ENCODE measurements around the gene MICU1. TPM values are rescaled to one million over a fixed set of nuclear protein-coding genes. Genes with fewer than 3 reads are reported as not detected.

The MICU1 gene
- total RNA-seq, 3 donors from 2014 or later (not counting 1 experiment from before 2014, with no cell fraction given): 27.9 to 30.9 (median 29.4) TPM

DNA sequence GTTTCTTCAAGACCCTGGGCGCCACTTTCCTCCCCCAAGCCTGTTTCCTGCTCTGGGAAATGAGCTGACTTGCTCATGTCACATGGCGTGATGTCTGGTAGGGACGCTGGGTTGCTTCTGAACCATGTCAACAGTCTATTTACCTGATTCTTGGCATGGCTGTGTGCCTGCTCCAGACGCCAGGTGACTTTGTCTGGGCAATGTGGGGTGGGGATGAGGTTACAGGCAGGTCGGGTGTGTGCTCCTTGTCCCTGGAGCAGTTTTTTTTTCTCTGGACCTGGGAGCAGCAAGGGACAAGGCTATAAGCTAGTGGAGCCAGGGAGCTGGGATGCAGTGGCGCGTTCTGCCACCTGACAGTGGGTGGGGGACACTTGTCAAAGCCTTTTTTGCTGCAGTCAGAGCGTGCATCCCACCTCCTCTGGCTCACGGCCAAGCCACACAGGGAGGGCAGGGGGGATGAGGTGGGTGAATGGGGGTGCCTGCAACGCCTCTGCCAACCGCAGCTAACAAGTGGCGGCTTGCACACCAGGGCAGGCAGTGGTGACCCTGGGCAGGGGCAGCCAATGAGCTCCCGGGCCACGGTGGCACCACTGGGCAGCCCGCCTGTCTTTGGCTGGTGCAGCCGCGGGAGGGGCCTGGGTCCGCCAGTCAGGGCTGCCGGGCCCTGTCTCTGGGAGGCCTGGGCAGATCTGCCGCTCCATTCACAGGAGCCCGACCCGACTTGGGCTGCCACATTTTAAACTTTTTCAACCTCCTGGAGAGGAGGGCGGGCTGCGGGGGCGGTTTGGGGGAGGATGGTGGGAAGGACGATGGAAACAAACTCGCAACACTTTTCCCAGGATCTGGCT lies 294.1 kb downstream of the MICU1 start:
- Histone ChIP-seq H3K4me3 (ENCODE audit: low read length) (peak overlapping the region; percentile 14), H3K4me1 (ENCODE audit: control insufficient read depth, insufficient read depth, low read length) (peaks cover 98% of the 10 kb centered on the region), H3K27me3 (ENCODE audit: control insufficient read depth, insufficient read depth, low read length) (no peaks in the 10 kb centered on the region), H3K9me3 (ENCODE audit: control insufficient read depth, insufficient read depth, low read length) (no peaks in the 10 kb centered on the region), H3K36me3 (ENCODE audit: control insufficient read depth, insufficient read depth, low read length) (no peaks in the 10 kb centered on the region), H3K27ac (ENCODE audit: low read length) (peak overlapping the region; percentile 95)
- H3K36me3 Mint-ChIP-seq: no peaks in the 10 kb centered on the region
- H3K27ac Mint-ChIP-seq: peak overlapping the region; percentile 96 to 97
- no peaks in the 10 kb centered on the region for H3K27me3 Mint-ChIP-seq (ENCODE audit: low read depth in 2 of 2)
- H3K4me3 Mint-ChIP-seq: peak overlapping the region; percentile 86
- no peaks in the 10 kb centered on the region for H3K9me3 Mint-ChIP-seq
- H3K4me1 Mint-ChIP-seq: peaks cover 79 to 92% of the 10 kb centered on the region in 2 donors
- intact Hi-C loops (cut with micrococcal nuclease): loop anchor here (1.0 kb wide), 3 partner anchors 11 to 71 kb away; no protein-coding TSS in a partner anchor
- 5% methylated on average over 27 of the region's 27 CpGs for WGBS (ENCODE audit: insufficient coverage)
- ATAC-seq (peak; percentile 75 to 90 (median 79)), DNase-seq (peak; percentile 94 to 96)
- TF ChIP-seq, protein P1, sequence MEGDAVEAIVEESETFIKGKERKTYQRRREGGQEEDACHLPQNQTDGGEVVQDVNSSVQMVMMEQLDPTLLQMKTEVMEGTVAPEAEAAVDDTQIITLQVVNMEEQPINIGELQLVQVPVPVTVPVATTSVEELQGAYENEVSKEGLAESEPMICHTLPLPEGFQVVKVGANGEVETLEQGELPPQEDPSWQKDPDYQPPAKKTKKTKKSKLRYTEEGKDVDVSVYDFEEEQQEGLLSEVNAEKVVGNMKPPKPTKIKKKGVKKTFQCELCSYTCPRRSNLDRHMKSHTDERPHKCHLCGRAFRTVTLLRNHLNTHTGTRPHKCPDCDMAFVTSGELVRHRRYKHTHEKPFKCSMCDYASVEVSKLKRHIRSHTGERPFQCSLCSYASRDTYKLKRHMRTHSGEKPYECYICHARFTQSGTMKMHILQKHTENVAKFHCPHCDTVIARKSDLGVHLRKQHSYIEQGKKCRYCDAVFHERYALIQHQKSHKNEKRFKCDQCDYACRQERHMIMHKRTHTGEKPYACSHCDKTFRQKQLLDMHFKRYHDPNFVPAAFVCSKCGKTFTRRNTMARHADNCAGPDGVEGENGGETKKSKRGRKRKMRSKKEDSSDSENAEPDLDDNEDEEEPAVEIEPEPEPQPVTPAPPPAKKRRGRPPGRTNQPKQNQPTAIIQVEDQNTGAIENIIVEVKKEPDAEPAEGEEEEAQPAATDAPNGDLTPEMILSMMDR (IDR thresholded peaks at IDR 0.05): no peak

DNA sequence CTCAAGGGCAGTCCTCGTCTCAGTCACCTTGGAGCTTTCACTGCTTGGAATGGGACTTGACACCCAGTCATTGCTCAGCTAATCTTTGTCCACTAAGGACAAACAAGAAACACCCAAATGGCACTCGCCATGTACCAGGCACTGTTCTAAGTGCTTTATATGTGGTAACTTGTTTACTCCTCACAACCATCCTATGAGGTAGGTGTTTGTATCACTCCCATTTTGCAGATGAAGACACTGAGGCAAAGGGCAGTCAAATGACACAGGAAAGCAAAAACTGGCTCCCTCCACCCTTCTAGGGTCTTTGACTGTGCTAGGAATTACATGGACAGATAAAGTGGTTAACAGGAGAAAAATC lies 295.8 kb downstream of the MICU1 start:
- ATAC-seq (no peak), DNase-seq (no peak)
- Histone ChIP-seq H3K27ac (ENCODE audit: low read length) (peak overlapping the region; percentile 73), H3K36me3 (ENCODE audit: control insufficient read depth, insufficient read depth, low read length) (no peaks in the 10 kb centered on the region), H3K27me3 (ENCODE audit: control insufficient read depth, insufficient read depth, low read length) (no peaks in the 10 kb centered on the region), H3K4me3 (ENCODE audit: low read length) (no peak overlapping the region), H3K4me1 (ENCODE audit: control insufficient read depth, insufficient read depth, low read length) (peaks cover 87% of the 10 kb centered on the region), H3K9me3 (ENCODE audit: control insufficient read depth, insufficient read depth, low read length) (no peaks in the 10 kb centered on the region)
- Mint-ChIP-seq H3K4me3 (peak overlapping the region; percentile 71), H3K9me3 (no peaks in the 10 kb centered on the region), H3K36me3 (no peaks in the 10 kb centered on the region), H3K27ac (peak overlapping the region; percentile 96 to 97), H3K27me3 (ENCODE audit: low read depth in 2 of 2) (no peaks in the 10 kb centered on the region), H3K4me1 (peaks cover 70 to 82% of the 10 kb centered on the region in 2 donors)
- intact Hi-C loops (cut with micrococcal nuclease): no loop called here
- TF ChIP-seq, protein P1 (IDR thresholded peaks at IDR 0.05): no peak
- WGBS (ENCODE audit: insufficient coverage): 72% methylated on average over 2 of the region's 2 CpGs

DNA sequence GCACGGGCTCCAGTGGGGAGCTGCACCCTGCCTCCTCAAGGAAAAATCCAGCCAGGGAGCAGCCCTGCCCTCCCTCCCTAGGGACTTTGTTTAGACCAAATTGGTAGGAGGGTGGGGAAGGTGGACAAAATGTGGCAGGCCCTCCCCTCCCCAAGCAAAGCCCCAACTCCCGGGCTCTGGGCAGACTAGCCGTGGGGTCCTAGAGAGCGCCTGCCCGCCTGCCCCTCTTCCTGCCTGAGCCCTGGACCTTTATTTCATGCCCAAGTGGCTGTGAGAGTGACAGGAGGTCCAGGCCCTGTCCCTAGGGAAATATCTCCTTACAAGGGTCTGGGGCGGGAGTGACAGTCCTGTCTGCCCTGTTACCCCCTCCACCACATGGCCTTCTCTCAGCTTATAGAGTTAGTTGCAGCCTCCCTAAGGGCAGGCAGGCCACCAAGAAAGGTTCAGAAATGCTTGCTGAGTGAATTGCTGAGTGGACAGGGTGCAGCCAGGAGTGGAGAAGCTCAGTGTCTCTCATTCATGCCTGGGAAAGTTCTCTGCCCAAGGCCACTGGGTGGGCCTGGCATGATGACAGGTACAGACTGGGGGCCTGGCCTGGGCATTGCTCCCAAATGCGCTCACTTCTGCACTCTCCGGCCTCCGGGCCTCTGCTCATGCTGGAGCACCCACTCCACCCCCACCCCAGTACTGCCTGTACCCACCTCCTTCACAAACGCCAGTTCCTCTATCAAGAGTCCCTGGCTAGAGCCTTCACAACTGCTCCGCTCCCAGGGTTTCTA lies 296.4 kb downstream of the MICU1 start:
- TF ChIP-seq, protein P1 (IDR thresholded peaks at IDR 0.05): no peak
- H3K27me3 ChIP-seq (ENCODE audit: control insufficient read depth, insufficient read depth, low read length): no peaks in the 10 kb centered on the region
- ATAC-seq (no peak), DNase-seq (no peak)
- intact Hi-C loops (cut with micrococcal nuclease): no loop called here
- Mint-ChIP-seq H3K9me3 (no peaks in the 10 kb centered on the region), H3K4me3 (peak overlapping the region; percentile 71), H3K27me3 (ENCODE audit: low read depth in 2 of 2) (no peaks in the 10 kb centered on the region), H3K4me1 (peaks cover 64 to 76% of the 10 kb centered on the region in 2 donors), H3K27ac (peak overlapping the region; percentile 96 to 97), H3K36me3 (no peaks in the 10 kb centered on the region)
- WGBS (ENCODE audit: insufficient coverage): 81% methylated on average over 8 of the region's 11 CpGs
- peaks cover 85% of the 10 kb centered on the region for H3K4me1 ChIP-seq (ENCODE audit: control insufficient read depth, insufficient read depth, low read length)
- no peaks in the 10 kb centered on the region for H3K36me3 ChIP-seq (ENCODE audit: control insufficient read depth, insufficient read depth, low read length)
- peak overlapping the region; percentile 73 for H3K27ac ChIP-seq (ENCODE audit: low read length)
- no peak overlapping the region for H3K4me3 ChIP-seq (ENCODE audit: low read length)
- no peaks in the 10 kb centered on the region for H3K9me3 ChIP-seq (ENCODE audit: control insufficient read depth, insufficient read depth, low read length)

All from natural killer cell (primary cell).